ENCODE results near the gene ATF3.

DNA sequence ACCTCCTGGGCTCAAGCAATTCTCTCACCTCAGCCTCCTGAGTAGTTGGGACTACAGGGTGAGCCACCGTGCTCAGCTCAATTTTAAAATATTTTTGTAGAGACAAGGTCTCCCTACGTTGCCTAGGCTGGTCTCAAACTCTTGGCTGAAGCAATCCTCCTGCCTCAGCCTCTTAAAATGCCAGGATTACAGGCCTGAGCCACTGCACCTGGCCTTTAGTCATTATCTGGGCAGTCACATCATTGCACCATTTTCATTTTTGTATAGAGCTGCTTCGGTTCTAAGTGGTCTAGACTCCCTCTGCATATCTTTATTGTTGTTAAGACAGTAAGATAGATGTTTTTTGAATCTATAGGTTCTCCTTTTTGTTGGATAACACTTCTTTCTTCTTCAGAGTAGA, 39.9 kb downstream of the ATF3 start:
- TF ChIP-seq POLR2A (IDR thresholded peaks at IDR 0.05) (no peak), POLR2AphosphoS5 (IDR thresholded peaks at IDR 0.05) (no peak)
